ENCODE measurements around the gene AGMO.

- TF ChIP-seq SUZ12 (IDR thresholded peaks at IDR 0.05; ENCODE audit: unreplicated experiment) = no peak
- TF ChIP-seq GABPA (IDR thresholded peaks at IDR 0.05; ENCODE audit: low read depth) = no peak
- TF ChIP-seq, protein P1, sequence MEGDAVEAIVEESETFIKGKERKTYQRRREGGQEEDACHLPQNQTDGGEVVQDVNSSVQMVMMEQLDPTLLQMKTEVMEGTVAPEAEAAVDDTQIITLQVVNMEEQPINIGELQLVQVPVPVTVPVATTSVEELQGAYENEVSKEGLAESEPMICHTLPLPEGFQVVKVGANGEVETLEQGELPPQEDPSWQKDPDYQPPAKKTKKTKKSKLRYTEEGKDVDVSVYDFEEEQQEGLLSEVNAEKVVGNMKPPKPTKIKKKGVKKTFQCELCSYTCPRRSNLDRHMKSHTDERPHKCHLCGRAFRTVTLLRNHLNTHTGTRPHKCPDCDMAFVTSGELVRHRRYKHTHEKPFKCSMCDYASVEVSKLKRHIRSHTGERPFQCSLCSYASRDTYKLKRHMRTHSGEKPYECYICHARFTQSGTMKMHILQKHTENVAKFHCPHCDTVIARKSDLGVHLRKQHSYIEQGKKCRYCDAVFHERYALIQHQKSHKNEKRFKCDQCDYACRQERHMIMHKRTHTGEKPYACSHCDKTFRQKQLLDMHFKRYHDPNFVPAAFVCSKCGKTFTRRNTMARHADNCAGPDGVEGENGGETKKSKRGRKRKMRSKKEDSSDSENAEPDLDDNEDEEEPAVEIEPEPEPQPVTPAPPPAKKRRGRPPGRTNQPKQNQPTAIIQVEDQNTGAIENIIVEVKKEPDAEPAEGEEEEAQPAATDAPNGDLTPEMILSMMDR (IDR thresholded peaks at IDR 0.05 in 2 of 3, conservative IDR thresholded peaks at IDR 0.05 in 1 of 3; ENCODE audit: control insufficient read depth in 2 of 3, extremely low read depth in 1 of 3, insufficient read depth in 1 of 3, low read depth in 3 of 3, low read length in 3 of 3) = no peak
- TF ChIP-seq, protein P2, sequence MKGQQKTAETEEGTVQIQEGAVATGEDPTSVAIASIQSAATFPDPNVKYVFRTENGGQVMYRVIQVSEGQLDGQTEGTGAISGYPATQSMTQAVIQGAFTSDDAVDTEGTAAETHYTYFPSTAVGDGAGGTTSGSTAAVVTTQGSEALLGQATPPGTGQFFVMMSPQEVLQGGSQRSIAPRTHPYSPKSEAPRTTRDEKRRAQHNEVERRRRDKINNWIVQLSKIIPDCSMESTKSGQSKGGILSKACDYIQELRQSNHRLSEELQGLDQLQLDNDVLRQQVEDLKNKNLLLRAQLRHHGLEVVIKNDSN (IDR thresholded peaks at IDR 0.05; ENCODE audit: borderline replicate concordance, extremely low read length, insufficient read depth, low read depth, low read length) = no peak
Observed at GRCh38 chr7:15433151-15433550, 128.7 kb downstream of the AGMO start.

All from GM12878 (cell line).